ENCODE measurements around the gene RAB11A.

RAB11A gene

GRCh38 chr15:65937476-65937875 is 68.2 kb downstream of the RAB11A start:
- DNase-seq, result peak in 32 of 58 donors; percentile 3 to 93 (median 23)

- no peak for DNase-seq
Observed at GRCh38 chr15:65938604-65939003, 69.3 kb downstream of the RAB11A start.

GRCh38 chr15:65939901-65940617 is 70.8 kb downstream of the RAB11A start:
- DNase-seq, result peak in 1 of 58 donors; percentile 11

GRCh38 chr15:65940618-65940909 is 71.3 kb downstream of the RAB11A start:
- no peak for DNase-seq

Data from anterior cingulate cortex (tissue), 58 donors.